HCT116 (cell line): ENCODE measurements around the gene KAZN. TPM values are rescaled to one million over a fixed set of nuclear protein-coding genes. Genes with fewer than 3 reads are reported as not detected.

ENCODE experiments used
- ATAC-seq: fragments of 200-7000 bp; cut with Tn5 transposase; 2 replicates; pipeline ENCODE4 v1.9.1; 2020; ENCODE audit warnings: mild to moderate bottlenecking, moderate library complexity
- BruUV-seq: library from RNA; stranded (reverse); fragments of 400-500 nt; replicated peaks from 2 replicates; lab custom pipeline; 2021; lab: Mats Ljungman, UMichigan
- CTCF ChIA-PET: fragments of 300-600 bp; sonication (Branson Sonifier 250); formaldehyde crosslinking; loops from one replicate; lab custom pipeline; 2021; ENCODE audit warnings: antibody characterized with exemption; lab: Charles Lee
- POLR2A ChIA-PET: fragments of 300-600, 350-600 bp; sonication (Branson Sonifier 250); formaldehyde crosslinking; loops from one replicate; lab custom pipeline; 2021; ENCODE audit warnings: antibody characterized with exemption; lab: Charles Lee
- RAD21 ChIA-PET, 2 experiments: fragments of 300-600 bp; sonication (Branson Sonifier 250); formaldehyde crosslinking; loops; one replicate each; lab custom pipeline; 2023; ENCODE audit warnings: low total read pairs in 2 of 2; ENCODE audit not compliant: uncharacterized antibody in 2 of 2, unreplicated experiment in 2 of 2, low non-redundant PET in 1 of 2; lab: Charles Lee
- DNase-seq: peaks from one replicate; pipeline ENCODE4 v3.0.0-alpha.2; 2010; ENCODE audit warnings: low read depth, low spot score
- H2AFZ ChIP-seq: fragments of 200-600 bp; shearing (Covaris generic), sonication (generic); 2 replicates; pipeline ENCODE4 v1.6.1; 2017; ENCODE audit warnings: low read depth, mixed run types, mixed read lengths, antibody characterized with exemption, low read length; ENCODE audit not compliant: poor library complexity, severe bottlenecking
- H3K27ac ChIP-seq: 2 replicates; pipeline ENCODE4 v1.5.1; 2012; ENCODE audit warnings: low read depth, low read length
- H3K27me3 ChIP-seq: fragments of 200-600 bp; sonication (generic); 2 replicates; pipeline ENCODE4 v1.6.1; 2016; ENCODE audit warnings: mixed run types, low read length, mixed read lengths; ENCODE audit not compliant: insufficient read depth
- H3K36me3 ChIP-seq, 2 experiments: fragments of 200-500 bp in 1 of 2; fragments of 200-600 bp in 1 of 2; sonication (Bioruptor generic) in 1 of 2; sonication (generic) in 1 of 2; 2 replicates each; pipeline versions ENCODE4 v1.5.1 to v1.6.1; 2014 to 2016; ENCODE audit warnings: low read length in 2 of 2, inconsistent platforms in 1 of 2, mixed read lengths in 1 of 2, mixed run types in 1 of 2; ENCODE audit not compliant: insufficient read depth in 2 of 2, control insufficient read depth in 1 of 2
- H3K4me1 ChIP-seq, 2 experiments: fragments of 200-600 bp in 1 of 2; sonication (generic) in 1 of 2; 2 replicates each; pipeline versions ENCODE4 v1.5.1 to v1.6.1; 2012 to 2017; ENCODE audit warnings: low read length in 2 of 2, inconsistent platforms in 1 of 2, mild to moderate bottlenecking in 1 of 2, mixed read lengths in 1 of 2, mixed run types in 1 of 2, moderate library complexity in 1 of 2; ENCODE audit not compliant: insufficient read depth in 2 of 2, control insufficient read depth in 1 of 2
- H3K4me2 ChIP-seq: fragments of 200-600 bp; sonication (generic); 2 replicates; pipeline ENCODE4 v1.6.1; 2017; ENCODE audit warnings: mixed run types, low read length, mixed read lengths
- H3K4me3 ChIP-seq, 2 experiments: fragments of 200-600 bp in 1 of 2; sonication (generic) in 1 of 2; replicated peaks in 1 of 2; 2 replicates each; pipeline ENCODE4 v1.5.1; 2011 to 2016; ENCODE audit warnings: low read length in 2 of 2, control low read depth in 1 of 2, low read depth in 1 of 2, mild to moderate bottlenecking in 1 of 2, mixed read lengths in 1 of 2, mixed run types in 1 of 2
- H3K79me2 ChIP-seq: fragments of 200-600 bp; sonication (generic); 2 replicates; pipeline ENCODE4 v1.6.1; 2017; ENCODE audit warnings: mild to moderate bottlenecking, mixed run types, low read length, moderate library complexity, mixed read lengths; ENCODE audit not compliant: insufficient read depth
- H3K9ac ChIP-seq: fragments of 200-600 bp; sonication (generic); 2 replicates; pipeline ENCODE4 v1.6.1; 2016; ENCODE audit warnings: low read length, mixed read lengths
- H3K9me2 ChIP-seq: fragments of 200-600 bp; sonication (generic), shearing (Covaris generic); 2 replicates; pipeline ENCODE4 v1.6.1; 2017; ENCODE audit warnings: mixed run types, mild to moderate bottlenecking, moderate library complexity; ENCODE audit not compliant: insufficient read depth
- H3K9me3 ChIP-seq, 2 experiments: fragments of 200-500 bp in 1 of 2; fragments of 200-600 bp in 1 of 2; sonication (Bioruptor generic) in 1 of 2; sonication (generic) in 1 of 2; 2 replicates each; pipeline ENCODE4 v1.6.1; 2014 to 2017; ENCODE audit warnings: low read length in 2 of 2, mixed read lengths in 2 of 2, inconsistent platforms in 1 of 2, low read depth in 1 of 2, mild to moderate bottlenecking in 1 of 2, mixed run types in 1 of 2, moderate library complexity in 1 of 2; ENCODE audit not compliant: control insufficient read depth in 1 of 2, insufficient read depth in 1 of 2
- H4K20me1 ChIP-seq: fragments of 200-600 bp; sonication (generic), shearing (Covaris generic); 2 replicates; pipeline ENCODE4 v1.6.1; 2017; ENCODE audit warnings: mixed run types, mild to moderate bottlenecking, moderate library complexity; ENCODE audit not compliant: insufficient read depth
- CBX3 ChIP-seq: IDR thresholded peaks from 2 replicates; pipeline ENCODE4 v1.6.1; 2012; ENCODE audit warnings: low read depth
- CTCF ChIP-seq, 3 experiments: fragments of 200-600 bp in 1 of 3; sonication (generic) in 1 of 3; IDR thresholded peaks in 2 of 3; conservative IDR thresholded peaks in 1 of 3; 2 replicates each; pipeline ENCODE4 v1.5.1; 2012 to 2017; ENCODE audit warnings: low read depth in 2 of 3, low read length in 2 of 3, antibody characterized with exemption in 1 of 3, borderline replicate concordance in 1 of 3, control low read depth in 1 of 3, mild to moderate bottlenecking in 1 of 3, mixed read lengths in 1 of 3, mixed run types in 1 of 3, moderate library complexity in 1 of 3; ENCODE audit not compliant: insufficient read depth in 1 of 3
- ELF1 ChIP-seq: IDR thresholded peaks from 2 replicates; pipeline ENCODE4 v1.6.1; 2012; ENCODE audit warnings: low read depth, borderline replicate concordance
- EZH2 ChIP-seq: fragments of 200-600 bp; sonication (generic); IDR thresholded peaks from 2 replicates; pipeline ENCODE4 v1.6.1; 2017; ENCODE audit warnings: antibody characterized with exemption, mixed run types
- JUND ChIP-seq: IDR thresholded peaks from 2 replicates; pipeline ENCODE4 v1.6.1; 2012
- MAX ChIP-seq: IDR thresholded peaks from 2 replicates; pipeline ENCODE4 v1.6.1; 2012
- POLR2A ChIP-seq: IDR thresholded peaks from 2 replicates; pipeline ENCODE4 v1.7.0; 2011; ENCODE audit warnings: borderline replicate concordance; ENCODE audit not compliant: insufficient read depth, insufficient read length; ENCODE audit errors: extremely low read depth
- RAD21 ChIP-seq: IDR thresholded peaks from 2 replicates; pipeline ENCODE4 v1.6.1; 2012; ENCODE audit warnings: low read depth, mild to moderate bottlenecking
- SRF ChIP-seq: IDR thresholded peaks from 2 replicates; pipeline ENCODE4 v1.6.1; 2012; ENCODE audit warnings: low read depth
- ZFX ChIP-seq: fragments of 450-650 bp; IDR thresholded peaks from 2 replicates; pipeline ENCODE4 v1.6.1; 2017
- ZNF274 ChIP-seq: fragments of 200-500 bp; sonication (Bioruptor generic); IDR thresholded peaks from 2 replicates; pipeline ENCODE4 v1.6.1; 2014; ENCODE audit warnings: mild to moderate bottlenecking, low read depth, low read length, inconsistent platforms
- intact Hi-C: fragments of 100-400 bp; cut with micrococcal nuclease; formaldehyde crosslinking; loops from 2 replicates; pipeline ENCODE4 v1.10.0; 2022
- total RNA-seq: library from RNA; stranded (reverse); gene quantifications from one replicate; pipeline ENCODE4 v1.2.1, GENCODE V29; 2021; ENCODE audit not compliant: unreplicated experiment

The KAZN gene
- total RNA-seq, 1 experiment from 2014 or later, result 13.4 TPM

DNA sequence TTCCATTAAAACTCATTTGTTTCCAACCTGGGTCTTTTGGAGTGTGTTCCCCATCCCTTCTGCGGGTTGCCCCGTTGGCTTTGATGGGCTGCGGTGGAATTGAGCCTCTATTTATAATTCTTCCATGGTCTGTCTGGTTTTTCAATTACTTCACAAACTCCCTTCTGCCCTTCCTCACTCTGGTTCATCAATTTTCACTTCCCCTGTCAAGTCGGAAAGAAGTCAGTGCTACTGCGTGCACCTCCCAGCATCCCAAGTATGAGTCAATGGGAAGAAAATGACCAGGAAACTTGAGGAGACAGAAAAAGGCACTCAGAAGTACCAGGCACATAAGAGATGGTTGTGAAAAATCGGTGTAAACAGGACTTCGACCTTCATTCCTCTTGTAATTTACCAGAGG, 126.2 kb downstream of the KAZN start:
- H3K4me3 ChIP-seq, result no peak overlapping the region
- ChIA-PET RAD21 (no interaction called here), CTCF (no interaction called here), POLR2A (no interaction called here)
- BruUV-seq, result no TSS peak
- intact Hi-C loops, result no loop called here
- ATAC-seq (no peak), DNase-seq (no peak)
- no peaks in the 10 kb centered on the region for H4K20me1 ChIP-seq
- no peak overlapping the region for H3K4me2 ChIP-seq
- H3K4me1 ChIP-seq, result no peaks in the 10 kb centered on the region
- H2AFZ ChIP-seq, result no peak overlapping the region
- no peak overlapping the region for H3K9ac ChIP-seq
- H3K9me2 ChIP-seq, result no peaks in the 10 kb centered on the region
- H3K27ac ChIP-seq, result no peak overlapping the region
- no peaks in the 10 kb centered on the region for H3K36me3 ChIP-seq
- no peak for TF ChIP-seq ZFX
- no peak for TF ChIP-seq POLR2A
- TF ChIP-seq ELF1, result no peak
- peaks cover 7% of the 10 kb centered on the region; the same call in 1 of the 2 replicates for H3K27me3 ChIP-seq
- H3K9me3 ChIP-seq, result no peaks in the 10 kb centered on the region
- no peaks in the 10 kb centered on the region for H3K79me2 ChIP-seq

- RAD21 ChIA-PET, result interaction anchor here in 1 of 2 experiments (0.8 kb wide), 1 partner anchor 335 kb away, joined by 5 read pairs; no protein-coding TSS in a partner anchor
Measured at GRCh38 chr1:14725238-14725637, 126.8 kb downstream of the KAZN start.

More at GRCh38 chr1:14725238-14725637, 126.8 kb downstream of the KAZN start:
- ChIA-PET CTCF (no interaction called here), POLR2A (no interaction called here)
- Histone ChIP-seq H3K79me2 (no peaks in the 10 kb centered on the region), H3K4me1 (no peaks in the 10 kb centered on the region), H3K4me2 (no peak overlapping the region), H3K9ac (no peak overlapping the region), H3K4me3 (no peak overlapping the region), H3K9me3 (no peaks in the 10 kb centered on the region), H3K27ac (no peak overlapping the region), H4K20me1 (no peaks in the 10 kb centered on the region), H3K27me3 (peaks cover 4% of the 10 kb centered on the region; the same call in 1 of the 2 replicates), H2AFZ (no peak overlapping the region), H3K9me2 (no peaks in the 10 kb centered on the region), H3K36me3 (no peaks in the 10 kb centered on the region)
- no TSS peak for BruUV-seq
- intact Hi-C loops, result no loop called here
- TF ChIP-seq MAX (no peak), RAD21 (no peak), CBX3 (no peak), SRF (no peak), CTCF (IDR thresholded peaks at IDR 0.05 in 2 of 3, conservative IDR thresholded peaks at IDR 0.05 in 1 of 3; ENCODE audit: borderline replicate concordance in 1 of 3, insufficient read depth in 1 of 3, low read depth in 2 of 3, low read length in 2 of 3) (no peak), ZNF274 (no peak), EZH2 (no peak), JUND (no peak)
- ATAC-seq (no peak), DNase-seq (no peak)
